Endothelial cell of hepatic sinusoid (primary cell): ENCODE data around the gene DNM1.

Experiments used
- in situ Hi-C: cut with HindIII; loops from 2 replicates; pipeline ENCODE4 v1.10.0; 2017; ENCODE audit warnings: low sequenced_read_pairs

Gene DNM1

GRCh38 chr9:128204858-128205257 is 1.7 kb downstream of the DNM1 start:
- in situ Hi-C loops: no loop called here

- in situ Hi-C loops: no loop called here
Measured at GRCh38 chr9:128205296-128205944, 2.2 kb downstream of the DNM1 start.

- in situ Hi-C loops: no loop called here
Measured at GRCh38 chr9:128206484-128206883, 3.3 kb downstream of the DNM1 start.

GRCh38 chr9:128206916-128207910 is 4.0 kb downstream of the DNM1 start:
- in situ Hi-C loops: no loop called here

- in situ Hi-C loops: no loop called here
Measured at GRCh38 chr9:128208386-128208785, 5.2 kb downstream of the DNM1 start.

- in situ Hi-C loops: no loop called here
Measured at GRCh38 chr9:128208946-128209669, 5.9 kb downstream of the DNM1 start.

- in situ Hi-C loops: no loop called here
Measured at GRCh38 chr9:128211186-128211980, 8.2 kb downstream of the DNM1 start.

- in situ Hi-C loops: no loop called here
Measured at GRCh38 chr9:128211981-128212281, 8.8 kb downstream of the DNM1 start.

GRCh38 chr9:128213746-128214497 is 10.7 kb downstream of the DNM1 start:
- in situ Hi-C loops: no loop called here

GRCh38 chr9:128214571-128215490 is 11.7 kb downstream of the DNM1 start:
- in situ Hi-C loops: no loop called here

GRCh38 chr9:128215491-128216409 is 12.6 kb downstream of the DNM1 start:
- in situ Hi-C loops: no loop called here

- in situ Hi-C loops: no loop called here
Measured at GRCh38 chr9:128216781-128217553, 13.8 kb downstream of the DNM1 start.

- in situ Hi-C loops: no loop called here
Measured at GRCh38 chr9:128218172-128218517, 15.0 kb downstream of the DNM1 start.

- in situ Hi-C loops: no loop called here
Measured at GRCh38 chr9:128218518-128219389, 15.6 kb downstream of the DNM1 start.

- in situ Hi-C loops: loop anchor here (5.0 to 10.0 kb wide), 3 partner anchors 33 to 145 kb away; no protein-coding TSS in a partner anchor
Measured at GRCh38 chr9:128219831-128220230, 16.7 kb downstream of the DNM1 start.

GRCh38 chr9:128222026-128222425 is 18.8 kb downstream of the DNM1 start:
- in situ Hi-C loops: loop anchor here (5.0 to 10.0 kb wide), 3 partner anchors 35 to 147 kb away; no protein-coding TSS in a partner anchor
